IMR-90 (cell line): Measurements from ENCODE around the gene GDNF. TPM values are rescaled to one million over a fixed set of nuclear protein-coding genes. Genes with fewer than 3 reads are reported as not detected.

Experiments used
- ATAC-seq: fragments of 200-7000 bp; cut with Tn5 transposase; 2 replicates; pipeline ENCODE4 v1.9.1; 2020; ENCODE audit warnings: low read depth, mild to moderate bottlenecking, moderate library complexity
- BruUV-seq: library from RNA; stranded (reverse); fragments of 400-500 nt; replicated peaks from 2 replicates; lab custom pipeline; 2021; lab: Mats Ljungman, UMichigan
- CTCF ChIA-PET: fragments of 300-600 bp; formaldehyde crosslinking; extraction: SDS; loops from one replicate; lab custom pipeline; 2021; ENCODE audit warnings: antibody characterized with exemption; lab: Yijun Ruan, JAX
- POLR2A ChIA-PET: fragments of 300-600 bp; sonication (Branson Sonifier 250); formaldehyde crosslinking; loops from one replicate; lab custom pipeline; 2022; ENCODE audit warnings: antibody characterized with exemption; ENCODE audit not compliant: unreplicated experiment; lab: Charles Lee
- DNase-seq: peaks from one replicate; pipeline ENCODE4 v3.0.0; 2013
- H2AFZ ChIP-seq: replicated peaks from 2 replicates; pipeline ENCODE3; 2013; ENCODE audit warnings: low read length, mild to moderate bottlenecking; ENCODE audit not compliant: poor library complexity
- H2AK5ac ChIP-seq: 2 replicates; pipeline ENCODE4 v1.6.1; 2013; ENCODE audit warnings: low read depth, low read length, inconsistent platforms
- H2AK9ac ChIP-seq: replicated peaks from 2 replicates; pipeline ENCODE3; 2013; ENCODE audit warnings: mild to moderate bottlenecking, low read depth, low read length, moderate library complexity; ENCODE audit not compliant: poor library complexity
- H2BK120ac ChIP-seq: 2 replicates; pipeline ENCODE4 v1.6.1; 2013; ENCODE audit warnings: low read depth, low read length, inconsistent platforms
- H2BK15ac ChIP-seq: 3 replicates; pipeline ENCODE4 v1.6.1; 2013; ENCODE audit warnings: low read depth, low read length, inconsistent platforms
- H2BK20ac ChIP-seq: 2 replicates; pipeline ENCODE4 v1.6.1; 2013; ENCODE audit warnings: low read depth, mild to moderate bottlenecking, inconsistent platforms, low read length, moderate library complexity
- H2BK5ac ChIP-seq: 2 replicates; pipeline ENCODE4 v1.6.1; 2013; ENCODE audit warnings: mild to moderate bottlenecking, low read depth, low read length, inconsistent platforms; ENCODE audit not compliant: poor library complexity, severe bottlenecking
- H3K14ac ChIP-seq: replicated peaks from 2 replicates; pipeline ENCODE4 v1.6.1; 2013; ENCODE audit warnings: low read depth, low read length, inconsistent platforms
- H3K18ac ChIP-seq: 2 replicates; pipeline ENCODE4 v1.6.1; 2013; ENCODE audit warnings: low read depth, low read length, control low read depth
- H3K23ac ChIP-seq: 2 replicates; pipeline ENCODE4 v1.6.1; 2013; ENCODE audit warnings: low read depth, low read length, inconsistent platforms
- H3K27ac ChIP-seq: 2 replicates; pipeline ENCODE4 v1.5.1; 2013; ENCODE audit warnings: mild to moderate bottlenecking, control low read depth, low read length; ENCODE audit not compliant: insufficient read depth
- H3K27me3 ChIP-seq: 2 replicates; pipeline ENCODE4 v1.6.1; 2013; ENCODE audit warnings: low read length; ENCODE audit not compliant: control insufficient read depth, insufficient read depth
- H3K36me3 ChIP-seq: 2 replicates; pipeline ENCODE4 v1.6.1; 2013; ENCODE audit warnings: low read length, mixed read lengths; ENCODE audit not compliant: control insufficient read depth, insufficient read depth
- H3K4ac ChIP-seq: 2 replicates; pipeline ENCODE4 v1.6.1; 2013; ENCODE audit warnings: low read depth, low read length, inconsistent platforms
- H3K4me1 ChIP-seq: 2 replicates; pipeline ENCODE4 v1.6.1; 2013; ENCODE audit warnings: low read length, mixed read lengths; ENCODE audit not compliant: control insufficient read depth, insufficient read depth
- H3K4me2 ChIP-seq: 2 replicates; pipeline ENCODE4 v1.6.1; 2013; ENCODE audit warnings: low read depth, mild to moderate bottlenecking, control low read depth, low read length, moderate library complexity
- H3K4me3 ChIP-seq: 2 replicates; pipeline ENCODE4 v1.5.1; 2013; ENCODE audit warnings: low read depth, mild to moderate bottlenecking, control low read depth, low read length, moderate library complexity; ENCODE audit not compliant: insufficient read depth
- H3K56ac ChIP-seq: 2 replicates; pipeline ENCODE4 v1.6.1; 2013; ENCODE audit warnings: low read length, inconsistent platforms; ENCODE audit not compliant: insufficient read depth; ENCODE audit errors: extremely low read depth
- H3K79me1 ChIP-seq, 2 experiments: 2 replicates each; pipeline ENCODE4 v1.6.1; 2013; ENCODE audit warnings: low read length in 2 of 2, inconsistent platforms in 1 of 2, low read depth in 1 of 2
- H3K9ac ChIP-seq: 2 replicates; pipeline ENCODE4 v1.6.1; 2013; ENCODE audit warnings: low read depth, low read length, control low read depth
- H3K9me1 ChIP-seq: 2 replicates; pipeline ENCODE4 v1.6.1; 2013; ENCODE audit warnings: low read length, inconsistent platforms; ENCODE audit not compliant: insufficient read depth
- H3K9me3 ChIP-seq: 2 replicates; pipeline ENCODE4 v1.6.1; 2013; ENCODE audit warnings: low read length; ENCODE audit not compliant: control insufficient read depth, insufficient read depth
- H4K20me1 ChIP-seq: 2 replicates; pipeline ENCODE4 v1.6.1; 2013; ENCODE audit warnings: low read length, inconsistent platforms; ENCODE audit not compliant: insufficient read depth
- H4K5ac ChIP-seq: 2 replicates; pipeline ENCODE4 v1.6.1; 2013; ENCODE audit warnings: mild to moderate bottlenecking, low read depth, low read length, control low read depth
- H4K8ac ChIP-seq, 2 experiments: 2 replicates each; pipeline ENCODE4 v1.6.1; 2013; ENCODE audit warnings: low read depth in 2 of 2, low read length in 2 of 2, control low read depth in 1 of 2, inconsistent platforms in 1 of 2
- H4K91ac ChIP-seq: 2 replicates; pipeline ENCODE4 v1.6.1; 2013; ENCODE audit warnings: low read depth, low read length, inconsistent platforms; ENCODE audit not compliant: insufficient read depth
- MXI1 ChIP-seq: IDR thresholded peaks from 2 replicates; pipeline ENCODE4 v1.6.1; 2012; ENCODE audit warnings: low read depth, mild to moderate bottlenecking, low read length, moderate library complexity, borderline replicate concordance
- POLR2A ChIP-seq: IDR thresholded peaks from 2 replicates; pipeline ENCODE4 v1.6.1; 2012; ENCODE audit warnings: mild to moderate bottlenecking, low read depth, low read length
- RAD21 ChIP-seq: IDR thresholded peaks from 2 replicates; pipeline ENCODE4 v1.6.1; 2012; ENCODE audit warnings: low read length, improper control_type of control experiment
- WGBS, 2 experiments: methylation state at CpG; one replicate each; pipeline versions ENCODE4 v1.1.5 to v1.1.7; 2013; ENCODE audit warnings: missing lambda C conversion rate in 2 of 2; ENCODE audit not compliant: insufficient read length in 1 of 2; ENCODE audit errors: extremely low coverage in 2 of 2; 5-methylcytosine and 5-hydroxymethylcytosine counted together
- dilution Hi-C: fragments of 300-500 bp; cut with HindIII; formaldehyde crosslinking; loops from one replicate; pipeline ENCODE4 v1.14.3; 2018; ENCODE audit warnings: low sequenced_read_pairs; ENCODE audit not compliant: unreplicated experiment
- in situ Hi-C: fragments of 300-500 bp; cut with MboI; formaldehyde crosslinking; loops from 3 replicates; pipeline ENCODE4 v1.14.3; 2019; ENCODE audit warnings: low sequenced_read_pairs, inconsistent platforms, mixed read lengths
- intact Hi-C: fragments of 100-400 bp; cut with micrococcal nuclease; formaldehyde crosslinking; loops from 2 replicates; pipeline ENCODE4 v1.10.0; 2022
- polyA plus RNA-seq, 3 experiments: library from polyadenylated mRNA; depleted of rRNA; stranded (reverse); fragments of >200 nt; gene quantifications; 2 replicates each; pipeline ENCODE4 v1.2.3, GENCODE V29; 2012; ENCODE audit warnings: low replicate concordance in 1 of 3
- total RNA-seq: library from RNA; depleted of rRNA; stranded (reverse); fragments of >200 nt; gene quantifications from 2 replicates; pipeline ENCODE4 v1.2.3, GENCODE V29; 2012

The GDNF gene
- total and polyA plus RNA-seq, 2 of the 4 experiments (the other 2 are of a cell fraction) = 0.18 to 0.82 TPM

- no peak for ATAC-seq
- no peak for DNase-seq
These were observed 17.9 kb upstream of the GDNF start for GRCh38 chr5:37857696-37858095.

More at GRCh38 chr5:37857696-37858095, 17.9 kb upstream of the GDNF start:
- no peak overlapping the region for H3K23ac ChIP-seq
- H3K9me3 ChIP-seq = no peaks in the 10 kb centered on the region
- no peak overlapping the region for H3K4me3 ChIP-seq
- no peak overlapping the region for H3K18ac ChIP-seq
- H3K27ac ChIP-seq = no peak overlapping the region
- H3K14ac ChIP-seq = no peak overlapping the region
- H2BK120ac ChIP-seq = no peak overlapping the region
- no peaks in the 10 kb centered on the region for H3K79me1 ChIP-seq
- H3K56ac ChIP-seq = no peak overlapping the region
- no peak overlapping the region for H2BK5ac ChIP-seq
- no peaks in the 10 kb centered on the region for H3K36me3 ChIP-seq
- H4K20me1 ChIP-seq = no peaks in the 10 kb centered on the region
- dilution Hi-C loops = no loop called here
- H3K4me2 ChIP-seq = no peak overlapping the region
- H2AK5ac ChIP-seq = no peak overlapping the region
- no peak for TF ChIP-seq RAD21
- no peak for TF ChIP-seq MXI1
- no peak for TF ChIP-seq POLR2A
- in situ Hi-C loops = no loop called here
- H2AK9ac ChIP-seq = no peak overlapping the region
- H3K4ac ChIP-seq = no peak overlapping the region
- peaks cover 9% of the 10 kb centered on the region for H3K27me3 ChIP-seq
- ChIA-PET POLR2A (no interaction called here), CTCF (interaction anchor here (1.5 kb wide), 1 partner anchor 10 kb away, joined by 5 read pairs; no protein-coding TSS in a partner anchor)
- intact Hi-C loops = no loop called here
- H2BK15ac ChIP-seq = no peak overlapping the region
- no CpG with 5 or more reads among the region's 1 CpG for WGBS, 2 experiments
- no peak overlapping the region for H4K5ac ChIP-seq
- no TSS peak for BruUV-seq
- H4K8ac ChIP-seq = no peak overlapping the region
- no peaks in the 10 kb centered on the region for H3K9me1 ChIP-seq
- no peak overlapping the region for H3K9ac ChIP-seq
- no peak overlapping the region for H2BK20ac ChIP-seq
- no peak overlapping the region for H2AFZ ChIP-seq
- 0 out of 2 replicates have a peak, but pooled peaks cover 1% of the 10 kb centered on the region for H3K4me1 ChIP-seq
- no peak overlapping the region for H4K91ac ChIP-seq
